Measurements from ENCODE around the gene ARPC4. TPM values are rescaled to one million over a fixed set of nuclear protein-coding genes. Genes with fewer than 3 reads are reported as not detected.
"Not testable (repeated sequence)": the region's sequence is repeated elsewhere in the genome, so short reads cannot be mapped to it uniquely, and the experiment has no call there.

Gene ARPC4
- total RNA-seq, 1 donor, result 304 TPM

GRCh38 chr3:9769012-9769411 is 23.9 kb upstream of the ARPC4 start:
- TF ChIP-seq CTCF (IDR thresholded peaks at IDR 0.05; ENCODE audit: insufficient read depth, low read depth, low read length), result no peak
- peak overlapping the region; percentile 64 for H3K4me3 ChIP-seq (ENCODE audit: low read depth, low read length)
- no peak for DNase-seq (ENCODE audit: low read depth)

- H3K4me3 ChIP-seq (ENCODE audit: low read depth, low read length), result peak within 1 kb of the TSS; percentile 64
- TF ChIP-seq CTCF (IDR thresholded peaks at IDR 0.05; ENCODE audit: insufficient read depth, low read depth, low read length), result no peak
- peak; percentile 69 for DNase-seq (ENCODE audit: low read depth)
Observed at GRCh38 chr3:9769426-9770275, 23.2 kb upstream of the ARPC4 start, which contains the start of gene CAMK1. TSS of gene CAMK1 (minus strand) at chr3:9769947. CDS start at chr3:9767749, 2,198 bp downstream.

- peak overlapping the region; percentile 64 for H3K4me3 ChIP-seq (ENCODE audit: low read depth, low read length)
- TF ChIP-seq CTCF (IDR thresholded peaks at IDR 0.05; ENCODE audit: insufficient read depth, low read depth, low read length), result no peak
- DNase-seq (ENCODE audit: low read depth), result peak; percentile 48
Observed at GRCh38 chr3:9770276-9770812, 22.5 kb upstream of the ARPC4 start.

GRCh38 chr3:9771007-9771406 is 21.9 kb upstream of the ARPC4 start:
- DNase-seq (ENCODE audit: low read depth); H3K4me3 ChIP-seq (ENCODE audit: low read depth, low read length): not testable (repeated sequence)

- no peak overlapping the region for H3K4me3 ChIP-seq (ENCODE audit: low read depth, low read length)
- TF ChIP-seq CTCF (IDR thresholded peaks at IDR 0.05; ENCODE audit: insufficient read depth, low read depth, low read length), result no peak
- DNase-seq (ENCODE audit: low read depth), result no peak
Observed at GRCh38 chr3:9776896-9777693, 15.8 kb upstream of the ARPC4 start.

GRCh38 chr3:9777694-9778021 is 15.2 kb upstream of the ARPC4 start:
- no peak overlapping the region for H3K4me3 ChIP-seq (ENCODE audit: low read depth, low read length)
- TF ChIP-seq CTCF (IDR thresholded peaks at IDR 0.05; ENCODE audit: insufficient read depth, low read depth, low read length), result no peak
- DNase-seq (ENCODE audit: low read depth), result no peak
